ENCODE data around the gene MSGN1. TPM values are rescaled to one million over a fixed set of nuclear protein-coding genes. Genes with fewer than 3 reads are reported as not detected.
A peak's percentile ranks its signal among the peaks of the same experiment; 100 is the strongest.

MSGN1 gene
- total RNA-seq, 4 donors from 2014 or later: 1.3 TPM; not detected in 3

GRCh38 chr2:17800219-17800618 is 16.0 kb upstream of the MSGN1 start:
- DNase-seq: no peak
- WGBS, 2 donors (ENCODE audit: low coverage in 1 of 2): 57 to 61% methylated on average over 2 to 4 of the region's 5 CpGs
- intact Hi-C loops (cut with DNase I; ENCODE audit: low total_unique reads): no loop called here
- Histone ChIP-seq H3K4me1 (peaks cover 0 to 57% (median 16%) of the 10 kb centered on the region in 4 donors), H3K27ac (peak overlapping the region; percentile 31 to 66 (median 55)), H3K36me3 (no peaks in the 10 kb centered on the region), H3K27me3 (no peaks in the 10 kb centered on the region), H3K9me3 (no peaks in the 10 kb centered on the region), H3K4me3 (no peak overlapping the region)
- in situ Hi-C loops (cut with MboI; ENCODE audit: low pct_ligation_motif_present in 1 of 4, low pct_unique_long_range_greater_than_20kb in 1 of 4, low sequenced_read_pairs in 3 of 4): no loop called here
- TF ChIP-seq CTCF (IDR thresholded peaks at IDR 0.05): no peak
- no peak for TF ChIP-seq POLR2A (IDR thresholded peaks at IDR 0.05)
- no peak for TF ChIP-seq POLR2AphosphoS5 (IDR thresholded peaks at IDR 0.05)
- TF ChIP-seq EP300 (IDR thresholded peaks at IDR 0.05; ENCODE audit: low read depth): no peak

- in situ Hi-C loops (cut with MboI; ENCODE audit: low pct_ligation_motif_present in 1 of 4, low pct_unique_long_range_greater_than_20kb in 1 of 4, low sequenced_read_pairs in 3 of 4): no loop called here
- DNase-seq: peak; percentile 75
- WGBS, 2 donors (ENCODE audit: low coverage in 1 of 2): 80 to 94% methylated on average over 1 of the region's 1 CpG
Observed at GRCh38 chr2:17800693-17801458, 15.4 kb upstream of the MSGN1 start.

GRCh38 chr2:17803497-17803896 is 12.8 kb upstream of the MSGN1 start:
- Histone ChIP-seq H3K36me3 (no peaks in the 10 kb centered on the region), H3K4me3 (no peak overlapping the region), H3K9me3 (no peaks in the 10 kb centered on the region), H3K27ac (peak overlapping the region in 2 of 4 donors; percentile 15 to 30), H3K4me1 (peaks cover 0 to 52% (median 13%) of the 10 kb centered on the region in 4 donors), H3K27me3 (no peaks in the 10 kb centered on the region)
- no peak for DNase-seq
- no peak for TF ChIP-seq POLR2A (IDR thresholded peaks at IDR 0.05)
- no peak for TF ChIP-seq CTCF (IDR thresholded peaks at IDR 0.05)
- no peak for TF ChIP-seq EP300 (IDR thresholded peaks at IDR 0.05; ENCODE audit: low read depth)
- TF ChIP-seq POLR2AphosphoS5 (IDR thresholded peaks at IDR 0.05): no peak
- WGBS, 2 donors (ENCODE audit: low coverage in 1 of 2): 22 to 36% methylated on average over 3 of the region's 3 CpGs
- intact Hi-C loops (cut with DNase I; ENCODE audit: low total_unique reads) (no loop called here), in situ Hi-C loops (cut with MboI; ENCODE audit: low pct_ligation_motif_present in 1 of 4, low pct_unique_long_range_greater_than_20kb in 1 of 4, low sequenced_read_pairs in 3 of 4) (no loop called here)

More at GRCh38 chr2:17800693-17801458, 15.4 kb upstream of the MSGN1 start:
- TF ChIP-seq POLR2AphosphoS5 (IDR thresholded peaks at IDR 0.05): no peak
- no peak for TF ChIP-seq EP300 (IDR thresholded peaks at IDR 0.05; ENCODE audit: low read depth)
- TF ChIP-seq CTCF (IDR thresholded peaks at IDR 0.05): no peak
- no peak for TF ChIP-seq POLR2A (IDR thresholded peaks at IDR 0.05)
- intact Hi-C loops (cut with DNase I; ENCODE audit: low total_unique reads): no loop called here
- H3K27me3 ChIP-seq: no peaks in the 10 kb centered on the region
- no peaks in the 10 kb centered on the region for H3K36me3 ChIP-seq
- H3K4me1 ChIP-seq: peaks cover 0 to 57% (median 16%) of the 10 kb centered on the region in 4 donors
- H3K4me3 ChIP-seq: no peak overlapping the region
- H3K9me3 ChIP-seq: no peaks in the 10 kb centered on the region
- H3K27ac ChIP-seq: peak overlapping the region; percentile 31 to 66 (median 55)

DNA sequence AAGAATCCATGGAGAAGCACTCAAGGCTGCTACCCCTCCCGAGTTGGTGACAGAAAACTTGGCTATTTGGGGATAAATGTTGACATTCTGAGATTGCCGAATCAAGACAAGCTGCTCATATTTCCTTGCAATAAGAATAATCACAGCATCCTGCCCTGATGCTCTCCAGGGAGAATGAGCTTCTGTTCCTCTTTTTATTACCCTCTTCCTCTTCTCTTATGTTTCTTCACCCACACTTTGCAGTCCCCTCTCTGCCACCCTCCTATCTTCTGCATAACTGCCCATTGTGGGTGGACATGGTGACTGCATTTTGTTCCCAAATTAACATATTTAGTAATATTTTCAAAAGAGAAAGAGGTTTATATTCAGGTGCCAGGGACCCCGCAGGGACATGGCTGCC is 11.9 kb upstream of the MSGN1 start:
- no peak for DNase-seq
- WGBS, 2 donors (ENCODE audit: low coverage in 1 of 2): 49 to 55% methylated on average over 3 of the region's 3 CpGs
- Histone ChIP-seq H3K27me3 (no peaks in the 10 kb centered on the region), H3K27ac (peak overlapping the region in 1 of 4 donors; percentile 0), H3K36me3 (no peaks in the 10 kb centered on the region), H3K9me3 (no peaks in the 10 kb centered on the region), H3K4me3 (no peak overlapping the region), H3K4me1 (peaks cover 0 to 50% (median 13%) of the 10 kb centered on the region in 4 donors)
- in situ Hi-C loops (cut with MboI; ENCODE audit: low pct_ligation_motif_present in 1 of 4, low pct_unique_long_range_greater_than_20kb in 1 of 4, low sequenced_read_pairs in 3 of 4): no loop called here
- intact Hi-C loops (cut with DNase I; ENCODE audit: low total_unique reads): no loop called here
- TF ChIP-seq CTCF (IDR thresholded peaks at IDR 0.05) (no peak), EP300 (IDR thresholded peaks at IDR 0.05; ENCODE audit: low read depth) (no peak), POLR2A (IDR thresholded peaks at IDR 0.05) (no peak), POLR2AphosphoS5 (IDR thresholded peaks at IDR 0.05) (no peak)
